Right cardiac atrium (tissue), 5 donors: ENCODE measurements around the gene ADAM8. TPM values are rescaled to one million over a fixed set of nuclear protein-coding genes. Genes with fewer than 3 reads are reported as not detected.
"Not testable (repeated sequence)": the region's sequence is repeated elsewhere in the genome, so short reads cannot be mapped to it uniquely, and the experiment has no call there.

Experiments used
- ATAC-seq, 2 donors: fragments of 200-7000 bp; cut with Tn5 transposase; one replicate each; pipeline versions ENCODE4 v1.8.0 to v1.9.1; 2020; ENCODE audit warnings: moderate library complexity in 2 of 2, mild to moderate bottlenecking in 1 of 2
- DNase-seq, 3 donors: peaks; one replicate each; pipeline ENCODE4 v3.0.0-alpha.2; 2020
- H3K27ac ChIP-seq: one replicate; pipeline ENCODE4 v1.5.1; 2013; ENCODE audit warnings: mild to moderate bottlenecking, low read length, control low read depth, moderate library complexity
- H3K27me3 ChIP-seq: one replicate; pipeline ENCODE4 v1.6.1; 2013; ENCODE audit not compliant: control insufficient read depth, insufficient read depth
- H3K4me1 ChIP-seq: one replicate; pipeline ENCODE4 v1.6.1; 2013; ENCODE audit warnings: low read length; ENCODE audit not compliant: control insufficient read depth, insufficient read depth
- H3K4me3 ChIP-seq: one replicate; pipeline ENCODE4 v1.5.1; 2013; ENCODE audit warnings: low read length, control low read depth
- H3K9me3 ChIP-seq: one replicate; pipeline ENCODE4 v1.6.1; 2013; ENCODE audit warnings: low read length; ENCODE audit not compliant: control insufficient read depth
- WGBS: extraction: QIAGEN DNeasy Blood & Tissue Kit; methylation state at CpG from one replicate; pipeline ENCODE4 v1.1.7; 2013; 5-methylcytosine and 5-hydroxymethylcytosine counted together
- intact Hi-C, 4 donors: fragments of 100-400 bp; cut with DNase I; formaldehyde crosslinking; loops; one replicate each; pipeline versions ENCODE4 v1.11.0 to v1.14.0; 2022 to 2023
- polyA plus RNA-seq: library from polyadenylated mRNA; stranded (reverse); fragments of 200-250 nt; gene quantifications from one replicate; pipeline ENCODE4 v1.2.3, GENCODE V29; 2013
- total RNA-seq, 4 donors: library from RNA; stranded (reverse); fragmentation: NEBNext Ultra II Directional; extraction: Animal tissue kit (Norgen Biotek cat#: 25700); gene quantifications; one replicate each; pipeline ENCODE4 v1.2.1, GENCODE V29; 2021
- donor health status: healthy with polysubstance abuse.
- donor health status: DM: no; HTN: yes; CAD: no.
- donor health status: DM: no; HTN: no; CAD: no.
- donor health status: DM: no; HTN: yes; CAD: no; lungs with severe emphysema.
- donor health status: DM: yes; HTN: yes; CAD: no.

Gene ADAM8
- total and polyA plus RNA-seq, 5 donors, result 0.50 to 2.1 (median 1.4) TPM

DNA sequence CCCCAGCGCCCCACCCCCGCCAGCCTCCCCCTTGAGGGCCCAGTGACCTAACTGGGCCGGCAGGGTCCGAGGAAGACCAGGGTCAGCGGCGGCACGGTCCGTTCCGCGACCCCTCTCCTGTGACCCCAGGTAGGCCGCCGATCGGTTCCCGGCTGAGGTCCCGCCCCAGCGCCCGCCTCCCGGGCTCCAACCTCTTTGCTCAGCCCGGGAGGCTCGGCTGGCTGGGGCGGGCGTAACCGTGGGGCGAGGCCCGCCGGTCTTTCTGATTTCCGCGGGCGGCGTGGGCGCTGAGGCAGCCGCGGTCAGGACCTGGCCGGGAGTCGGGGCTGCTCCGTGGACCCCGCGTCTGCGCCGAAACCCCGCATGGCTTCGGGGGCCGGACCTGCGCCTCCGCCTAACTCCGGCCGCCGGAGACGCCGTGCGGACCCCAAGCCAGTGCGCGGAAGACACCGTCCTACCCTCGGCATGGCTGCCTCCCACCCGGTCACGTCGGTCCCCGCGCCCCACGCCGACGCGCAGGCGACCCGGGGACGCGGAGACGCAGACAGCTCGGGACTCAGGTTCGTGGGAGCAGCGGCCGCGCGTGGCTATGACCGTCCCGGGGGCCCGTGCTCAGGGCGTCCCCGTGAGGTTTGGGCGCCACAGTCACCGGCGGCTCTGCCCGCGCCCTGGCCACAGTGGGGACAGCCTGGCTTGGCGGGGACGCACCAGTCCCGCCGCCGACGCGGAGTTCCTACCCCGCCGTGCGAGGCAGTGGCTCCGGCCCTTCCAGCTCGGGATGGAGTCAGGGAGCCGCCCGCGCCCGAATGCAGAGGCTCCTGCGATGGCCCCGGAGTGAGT is 40.0 kb downstream of the ADAM8 start:
- Histone ChIP-seq H3K27ac (no peak overlapping the region), H3K9me3 (no peaks in the 10 kb centered on the region), H3K27me3 (no peaks in the 10 kb centered on the region), H3K4me3 (peak overlapping the region; percentile 8), H3K4me1 (no peaks in the 10 kb centered on the region)
- intact Hi-C loops, result no loop called here
- under 1% methylated on average over 103 of the region's 103 CpGs for WGBS
- DNase-seq (peak in 2 of 3 donors; percentile 58 to 63), ATAC-seq (no peak)

DNA sequence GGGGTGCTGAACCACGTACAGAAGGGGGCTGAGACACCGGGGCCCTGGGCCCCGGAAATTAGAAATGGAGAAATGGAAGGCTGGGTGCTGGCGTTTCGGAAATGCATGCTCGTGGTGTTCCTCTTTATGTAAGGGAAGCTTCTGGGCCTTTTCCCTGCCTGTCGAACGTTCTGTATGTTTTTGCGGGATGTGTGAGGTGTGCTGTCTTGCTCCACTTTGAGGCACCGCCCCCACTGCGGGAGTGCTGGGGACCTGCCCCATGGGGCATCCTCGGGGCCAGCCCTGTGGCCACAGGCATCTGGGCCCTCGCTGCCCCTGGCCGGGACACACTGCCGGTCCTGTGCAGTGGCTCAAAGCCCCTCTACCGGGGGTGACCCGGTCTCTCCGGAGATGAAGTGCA is 40.7 kb downstream of the ADAM8 start:
- WGBS, result 1% methylated on average over 18 of the region's 18 CpGs
- no peak for ATAC-seq
- no peaks in the 10 kb centered on the region for H3K4me1 ChIP-seq

DNA sequence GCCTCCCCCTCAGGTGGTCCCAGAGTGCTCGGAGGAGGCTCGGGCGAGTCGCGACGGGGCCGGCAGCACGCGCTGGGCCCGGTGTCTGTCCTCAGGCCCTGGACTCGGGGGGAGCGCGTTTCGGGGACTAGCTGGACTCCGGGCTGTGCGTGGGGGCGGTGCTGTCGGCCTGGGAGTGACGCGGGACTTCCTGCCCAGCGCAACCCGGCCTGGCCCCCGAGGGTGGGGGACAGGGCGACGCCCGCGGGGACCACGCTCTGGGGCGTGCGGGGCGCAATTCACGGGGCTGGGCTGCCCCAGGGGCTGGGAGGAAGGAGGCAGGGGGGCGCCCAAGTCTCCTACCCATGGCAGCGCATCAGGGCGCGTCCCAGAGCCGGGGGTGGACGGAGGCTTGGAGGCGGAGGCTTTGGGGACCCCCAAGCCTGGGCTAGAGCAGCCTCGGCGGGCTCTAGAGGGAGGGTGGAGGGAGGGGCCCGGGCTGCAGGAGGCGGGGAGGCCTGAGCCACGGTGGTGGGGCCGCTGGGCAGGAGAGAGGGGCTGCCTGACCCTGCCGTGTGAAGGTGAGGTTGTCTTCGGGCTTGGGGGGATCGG is 41.3 kb downstream of the ADAM8 start:
- H3K4me1 ChIP-seq, result no peaks in the 10 kb centered on the region
- ATAC-seq, result peak; percentile 7 to 20
- H3K9me3 ChIP-seq, result no peaks in the 10 kb centered on the region
- intact Hi-C loops, result no loop called here
- no peaks in the 10 kb centered on the region for H3K27me3 ChIP-seq
- H3K27ac ChIP-seq, result no peak overlapping the region
- DNase-seq, result peak in 2 of 3 donors; percentile 65 to 68
- WGBS, result 3% methylated on average over 48 of the region's 48 CpGs
- H3K4me3 ChIP-seq, result no peak overlapping the region

More for the DNA sequence above, 40.7 kb downstream of the ADAM8 start:
- peak in 2 of 3 donors; percentile 34 to 55 for DNase-seq
- Histone ChIP-seq H3K27me3 (no peaks in the 10 kb centered on the region), H3K4me3 (no peak overlapping the region), H3K9me3 (no peaks in the 10 kb centered on the region), H3K27ac (no peak overlapping the region)
- intact Hi-C loops, result no loop called here

DNA sequence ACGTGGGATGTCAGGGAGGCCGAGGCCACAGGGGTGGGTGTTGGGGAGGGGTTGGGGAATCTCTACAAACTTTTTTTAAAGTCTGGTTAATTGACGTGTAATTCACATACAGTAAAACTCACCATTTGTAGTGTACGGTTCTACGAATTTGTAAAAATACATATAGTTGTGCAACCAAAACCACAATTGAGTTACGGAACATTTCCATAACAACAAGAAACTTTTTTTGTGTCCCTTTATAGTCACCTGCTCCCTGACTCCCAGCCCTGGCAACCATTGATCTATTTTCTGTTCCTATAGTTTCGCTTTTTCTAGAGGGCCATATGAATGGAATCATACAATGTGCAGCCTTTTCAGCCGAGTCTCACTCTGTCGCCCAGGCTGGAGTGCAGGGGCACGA is 41.9 kb downstream of the ADAM8 start:
- H3K27ac ChIP-seq, H3K27me3 ChIP-seq, H3K4me1 ChIP-seq, H3K9me3 ChIP-seq, intact Hi-C loops, ATAC-seq, H3K4me3 ChIP-seq, DNase-seq: not testable (repeated sequence)
- 59% methylated on average over 8 of the region's 10 CpGs for WGBS

DNA sequence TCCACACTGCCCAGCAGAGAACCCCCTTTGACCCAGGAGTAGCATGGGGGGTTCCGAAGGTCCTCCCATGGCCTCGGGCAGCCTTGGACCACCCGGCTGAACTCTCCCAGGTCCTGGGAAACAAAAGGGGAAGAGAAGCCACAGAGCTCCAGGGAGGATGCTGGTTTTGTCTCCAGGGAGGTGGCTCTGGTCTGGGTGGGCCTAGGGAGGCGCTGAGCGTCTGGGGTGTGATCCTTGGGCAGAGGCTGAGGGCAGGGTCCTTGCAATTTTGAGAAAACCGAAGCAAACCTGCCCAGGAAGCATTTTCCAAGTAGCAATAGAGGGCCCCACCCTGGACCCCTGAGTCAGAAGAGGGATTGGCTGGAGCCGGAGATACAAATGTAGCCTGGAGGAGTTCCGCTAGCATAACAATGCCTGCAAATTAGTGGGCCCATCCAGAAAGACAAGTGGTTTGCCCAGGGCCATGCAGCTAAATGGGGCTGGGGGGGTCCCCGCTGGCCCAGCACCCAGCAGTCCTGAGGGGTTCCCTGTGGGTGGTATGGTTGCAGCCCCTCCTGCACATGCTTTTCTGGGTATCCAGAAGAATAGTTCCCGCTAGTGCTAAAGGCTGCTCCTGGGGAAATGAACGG is 44.6 kb downstream of the ADAM8 start:
- no peaks in the 10 kb centered on the region for H3K9me3 ChIP-seq
- no peaks in the 10 kb centered on the region for H3K27me3 ChIP-seq
- 53% methylated on average over 11 of the region's 11 CpGs for WGBS
- no peak overlapping the region for H3K4me3 ChIP-seq
- intact Hi-C loops, result no loop called here
- DNase-seq (no peak), ATAC-seq (no peak)
- no peaks in the 10 kb centered on the region for H3K4me1 ChIP-seq
- H3K27ac ChIP-seq, result no peak overlapping the region

DNA sequence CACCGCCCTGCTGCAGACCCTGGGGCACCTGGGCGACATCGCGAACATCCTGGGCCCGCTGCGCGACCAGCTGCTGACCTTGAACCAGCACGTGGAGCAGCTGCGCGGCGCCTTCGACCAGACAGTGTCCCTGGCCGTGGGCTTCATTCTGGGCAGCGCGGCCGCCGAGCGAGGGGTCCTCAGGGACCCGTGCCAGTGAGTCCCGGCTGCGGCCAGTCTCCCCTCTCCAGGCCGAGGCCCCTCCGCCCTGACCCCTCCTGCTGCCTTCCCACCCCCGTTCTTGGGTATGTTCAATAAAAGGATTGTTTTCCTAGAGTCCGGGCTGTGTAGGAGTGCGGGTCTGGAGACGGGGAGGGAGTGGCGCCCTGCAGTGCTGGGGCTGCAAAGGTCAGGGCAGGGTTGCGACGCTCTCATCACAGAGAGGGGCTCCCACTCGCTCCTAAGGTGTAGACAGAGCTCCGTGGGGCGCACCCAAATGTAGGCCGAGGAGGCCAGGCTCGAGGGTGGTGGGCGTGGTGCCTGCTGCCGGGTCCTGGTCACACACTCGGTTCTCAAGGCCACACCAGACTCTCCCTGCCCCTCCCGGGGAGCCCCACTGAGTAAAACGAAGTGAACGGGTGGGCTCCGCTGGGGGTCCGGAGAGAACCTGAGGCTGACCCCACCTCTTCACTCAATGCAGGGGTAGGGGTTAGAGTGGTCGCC is 45.3 kb downstream of the ADAM8 start:
- no peaks in the 10 kb centered on the region for H3K4me1 ChIP-seq
- WGBS, result 21% methylated on average over 44 of the region's 44 CpGs
- H3K9me3 ChIP-seq, result no peaks in the 10 kb centered on the region
- H3K27me3 ChIP-seq, result no peaks in the 10 kb centered on the region
- no peak overlapping the region for H3K4me3 ChIP-seq
- intact Hi-C loops, result no loop called here
- H3K27ac ChIP-seq, result no peak overlapping the region
- DNase-seq (peak in 1 of 3 donors; percentile 41), ATAC-seq (no peak)

DNA sequence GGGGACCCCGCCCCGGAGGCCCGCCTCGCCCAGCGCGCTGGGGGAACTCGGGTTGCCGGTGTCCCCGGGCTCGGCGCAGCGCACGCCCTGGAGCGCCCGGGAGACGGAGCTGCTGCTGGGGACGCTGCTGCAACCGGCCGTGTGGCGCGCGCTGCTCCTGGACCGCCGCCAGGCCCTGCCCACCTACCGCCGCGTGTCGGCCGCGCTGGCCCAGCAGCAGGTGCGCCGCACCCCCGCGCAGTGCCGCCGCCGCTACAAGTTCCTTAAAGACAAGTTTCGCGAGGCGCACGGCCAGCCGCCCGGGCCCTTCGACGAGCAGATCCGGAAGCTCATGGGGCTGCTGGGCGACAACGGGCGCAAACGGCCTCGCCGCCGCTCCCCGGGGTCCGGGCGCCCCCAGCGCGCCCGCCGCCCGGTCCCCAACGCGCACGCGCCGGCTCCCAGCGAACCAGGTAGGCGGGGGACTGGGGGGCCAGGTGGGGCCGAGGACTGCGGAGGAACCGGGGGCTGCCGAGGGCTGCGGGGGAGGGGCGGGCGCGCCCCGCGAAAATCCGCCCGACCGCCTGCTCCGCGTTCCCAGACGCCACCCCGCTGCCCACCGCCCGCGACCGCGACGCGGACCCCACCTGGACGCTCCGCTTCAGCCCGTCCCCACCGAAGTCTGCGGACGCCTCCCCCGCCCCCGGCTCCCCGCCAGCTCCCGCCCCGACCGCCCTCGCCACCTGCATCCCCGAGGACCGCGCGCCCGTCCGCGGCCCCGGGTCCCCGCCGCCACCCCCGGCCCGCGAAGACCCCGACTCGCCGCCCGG is 46.1 kb downstream of the ADAM8 start:
- Histone ChIP-seq H3K4me3 (no peak overlapping the region), H3K27ac (no peak overlapping the region), H3K4me1 (no peaks in the 10 kb centered on the region), H3K9me3 (no peaks in the 10 kb centered on the region), H3K27me3 (no peaks in the 10 kb centered on the region)
- ATAC-seq (no peak), DNase-seq (peak in 2 of 3 donors; percentile 56 to 73)
- intact Hi-C loops, result no loop called here
- WGBS, result 2% methylated on average over 122 of the region's 122 CpGs

DNA sequence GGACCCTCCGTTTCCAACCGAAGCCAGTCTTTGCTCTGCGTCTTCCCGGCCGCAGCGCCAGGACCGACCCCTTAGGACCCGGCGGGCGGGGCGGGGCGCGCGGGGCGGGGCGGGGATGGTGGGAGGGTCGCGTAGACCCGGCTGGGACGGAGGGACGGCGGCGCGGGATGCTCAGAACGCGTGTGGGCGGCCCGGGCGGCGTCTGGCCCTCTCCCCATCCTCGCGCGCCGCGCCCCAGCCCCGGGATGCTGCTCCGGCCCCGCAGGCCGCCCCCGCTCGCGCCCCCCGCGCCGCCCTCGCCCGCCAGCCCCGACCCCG is 46.7 kb downstream of the ADAM8 start, which contains the start of gene UTF1:
Gene UTF1 (plus strand): TSS at position 174 of the 318 bp plus-strand sequence. CDS start 72 bp downstream, at position 246.
- H3K4me1 ChIP-seq, result no peaks in the 10 kb centered on the region
- DNase-seq (no peak), ATAC-seq (no peak)
- no peaks in the 10 kb centered on the region for H3K9me3 ChIP-seq
- intact Hi-C loops, result no loop called here
- no peaks in the 10 kb centered on the region for H3K27me3 ChIP-seq
- WGBS, result under 1% methylated on average over 49 of the region's 49 CpGs
- no peak within 1 kb of the TSS for H3K27ac ChIP-seq
- H3K4me3 ChIP-seq, result no peak within 1 kb of the TSS

DNA sequence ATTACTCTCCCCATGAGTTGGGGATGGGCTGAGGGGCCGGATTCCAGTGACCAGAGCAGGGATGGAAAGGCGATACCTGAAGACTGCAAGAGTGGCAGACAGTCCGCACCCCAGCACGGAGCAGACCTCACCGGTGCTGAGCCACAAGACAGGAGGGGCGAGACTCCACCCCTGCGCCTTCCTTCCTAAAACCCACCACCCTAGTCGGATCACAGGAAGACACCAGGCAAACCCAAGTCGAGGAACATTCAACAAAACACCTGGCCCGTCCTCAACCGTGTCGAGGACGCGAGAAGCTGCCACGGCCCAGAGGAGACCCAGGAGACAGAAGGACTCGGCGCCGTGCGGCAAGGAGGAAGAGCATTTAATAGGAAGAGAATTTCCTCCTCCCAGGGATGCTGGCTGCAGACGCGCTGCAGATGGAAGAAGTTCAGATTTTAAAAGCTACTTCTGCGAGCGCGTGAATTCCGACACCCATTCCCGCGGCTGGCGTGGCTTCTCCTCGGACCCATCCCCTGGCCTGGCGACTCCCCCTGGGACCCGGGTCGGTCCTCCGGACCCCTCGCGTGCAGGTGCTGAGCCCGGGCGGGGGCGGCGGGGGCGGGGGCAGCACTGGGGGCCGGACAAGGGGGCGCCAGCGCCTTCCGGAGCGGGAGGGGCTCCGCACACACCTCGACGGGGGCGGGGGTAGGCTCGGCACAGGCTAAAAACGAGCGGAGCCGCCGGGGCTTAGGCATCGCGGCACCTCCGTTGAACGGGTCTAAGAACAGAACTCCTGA is 47.2 kb downstream of the ADAM8 start:
- no peak overlapping the region for H3K4me3 ChIP-seq
- DNase-seq (peak in 1 of 3 donors; percentile 43), ATAC-seq (no peak)
- 5% methylated on average over 58 of the region's 58 CpGs for WGBS
- no peaks in the 10 kb centered on the region for H3K4me1 ChIP-seq
- intact Hi-C loops, result no loop called here
- H3K27ac ChIP-seq, result no peak overlapping the region
- no peaks in the 10 kb centered on the region for H3K9me3 ChIP-seq
- no peaks in the 10 kb centered on the region for H3K27me3 ChIP-seq

DNA sequence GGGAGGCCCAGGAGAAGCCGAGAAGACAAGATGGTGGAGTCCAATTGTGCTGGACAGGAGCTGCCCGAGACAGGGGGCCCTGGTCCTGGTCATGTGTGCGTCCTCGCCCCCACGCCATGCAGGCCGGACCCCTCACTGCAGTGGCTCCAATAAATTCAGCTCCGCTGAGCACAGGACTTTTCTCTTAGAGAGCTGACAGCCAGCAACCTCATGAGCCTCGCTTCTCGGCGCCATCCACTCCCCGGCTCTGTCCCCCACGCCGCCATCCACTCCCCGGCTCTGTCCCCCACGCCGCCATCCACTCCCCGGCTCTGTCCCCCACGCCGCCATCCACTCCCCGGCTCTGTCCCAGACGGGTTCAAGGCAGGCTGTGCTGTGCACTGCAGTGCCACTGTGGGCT is 49.4 kb downstream of the ADAM8 start:
- 91% methylated on average over 21 of the region's 21 CpGs for WGBS
- intact Hi-C loops, result no loop called here
- Histone ChIP-seq H3K4me1 (no peaks in the 10 kb centered on the region), H3K4me3 (no peak overlapping the region), H3K27ac (no peak overlapping the region), H3K9me3 (no peaks in the 10 kb centered on the region), H3K27me3 (no peaks in the 10 kb centered on the region)
- DNase-seq (peak in 1 of 3 donors; percentile 23), ATAC-seq (no peak)
